ENCODE data around the gene TP53. TPM values are rescaled to one million over a fixed set of nuclear protein-coding genes. Genes with fewer than 3 reads are reported as not detected.

The TP53 gene
- polyA plus RNA-seq, 1 donor (not counting 4 experiments of a cell fraction or from before 2014, with no cell fraction given), result 22.0 TPM

DNA sequence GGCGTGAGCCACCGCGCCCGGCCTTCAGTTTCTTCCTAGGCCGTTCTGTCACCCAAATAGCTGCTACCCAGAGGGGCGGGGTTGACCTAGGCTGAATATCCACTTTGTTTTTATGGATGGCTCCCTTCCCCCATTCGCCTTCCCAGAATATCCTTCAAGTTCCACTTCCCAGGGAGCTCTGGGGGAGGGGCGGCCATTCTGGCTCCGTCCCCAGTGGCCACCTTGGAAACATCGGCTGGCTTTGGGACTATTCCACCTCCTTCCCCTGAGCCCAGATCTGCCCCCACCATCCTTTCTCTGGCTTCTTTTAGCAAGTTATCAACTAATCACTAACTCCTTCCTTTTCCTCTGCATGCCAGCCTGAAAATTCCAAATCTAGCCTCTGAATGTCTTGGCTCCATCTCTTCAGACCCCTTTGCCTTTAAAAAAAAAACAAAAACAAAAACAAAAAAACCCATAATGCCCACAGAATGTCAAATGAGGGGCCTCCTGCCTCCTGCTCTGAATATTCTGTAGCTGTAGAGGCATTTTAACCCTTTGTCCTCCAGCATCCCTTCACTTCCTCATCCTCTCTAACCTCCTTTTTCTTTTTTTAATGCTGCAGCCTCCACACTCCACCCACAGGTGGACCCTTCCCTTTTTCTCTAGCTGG is 30.2 kb downstream of the TP53 start:
- no peak for TF ChIP-seq EZH2 (IDR thresholded peaks at IDR 0.05; ENCODE audit: low read length)
- TF ChIP-seq, protein P1, sequence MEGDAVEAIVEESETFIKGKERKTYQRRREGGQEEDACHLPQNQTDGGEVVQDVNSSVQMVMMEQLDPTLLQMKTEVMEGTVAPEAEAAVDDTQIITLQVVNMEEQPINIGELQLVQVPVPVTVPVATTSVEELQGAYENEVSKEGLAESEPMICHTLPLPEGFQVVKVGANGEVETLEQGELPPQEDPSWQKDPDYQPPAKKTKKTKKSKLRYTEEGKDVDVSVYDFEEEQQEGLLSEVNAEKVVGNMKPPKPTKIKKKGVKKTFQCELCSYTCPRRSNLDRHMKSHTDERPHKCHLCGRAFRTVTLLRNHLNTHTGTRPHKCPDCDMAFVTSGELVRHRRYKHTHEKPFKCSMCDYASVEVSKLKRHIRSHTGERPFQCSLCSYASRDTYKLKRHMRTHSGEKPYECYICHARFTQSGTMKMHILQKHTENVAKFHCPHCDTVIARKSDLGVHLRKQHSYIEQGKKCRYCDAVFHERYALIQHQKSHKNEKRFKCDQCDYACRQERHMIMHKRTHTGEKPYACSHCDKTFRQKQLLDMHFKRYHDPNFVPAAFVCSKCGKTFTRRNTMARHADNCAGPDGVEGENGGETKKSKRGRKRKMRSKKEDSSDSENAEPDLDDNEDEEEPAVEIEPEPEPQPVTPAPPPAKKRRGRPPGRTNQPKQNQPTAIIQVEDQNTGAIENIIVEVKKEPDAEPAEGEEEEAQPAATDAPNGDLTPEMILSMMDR (optimal IDR thresholded peaks at IDR 0.05 in 1 of 3, IDR thresholded peaks at IDR 0.05 in 1 of 3, conservative IDR thresholded peaks at IDR 0.05 in 1 of 3; ENCODE audit: extremely low read depth in 1 of 3, insufficient read depth in 2 of 3, low read length in 3 of 3), result no peak
- Histone ChIP-seq H3K4me2 (ENCODE audit: control insufficient read depth, extremely low read depth, insufficient read depth, low read depth, low read length) (no peak overlapping the region), H3K27me3 (ENCODE audit: control insufficient read depth, extremely low read depth, insufficient read depth, low read length) (peaks cover 22% of the 10 kb centered on the region), H2AFZ (ENCODE audit: control insufficient read depth, low read length) (no peak overlapping the region), H3K9me1 (ENCODE audit: control insufficient read depth, extremely low read depth, insufficient read depth, low read length) (no peaks in the 10 kb centered on the region), H3K79me2 (ENCODE audit: control insufficient read depth, insufficient read depth, low read length) (no peaks in the 10 kb centered on the region), H3K9me3 (ENCODE audit: control insufficient read depth, low read depth, low read length) (no peaks in the 10 kb centered on the region), H3K9ac (ENCODE audit: control insufficient read depth, extremely low read depth, insufficient read depth, low read length) (no peak overlapping the region), H3K4me1 (ENCODE audit: control insufficient read depth, extremely low read depth, insufficient read depth, low read length) (no peaks in the 10 kb centered on the region), H3K4me3 (ENCODE audit: control insufficient read depth in 2 of 3, extremely low read depth in 1 of 3, insufficient read depth in 2 of 3, low read depth in 1 of 3, low read length in 3 of 3) (no peak overlapping the region), H3K36me3 (ENCODE audit: control insufficient read depth in 2 of 2, extremely low read depth in 1 of 2, insufficient read depth in 2 of 2, low read length in 2 of 2) (no peaks in the 10 kb centered on the region), H4K20me1 (ENCODE audit: control insufficient read depth, extremely low read depth, insufficient read depth, low read length) (no peaks in the 10 kb centered on the region), H3K27ac (ENCODE audit: control insufficient read depth, insufficient read depth, low read length) (no peak overlapping the region)
- dilution Hi-C loops (cut with MboI; ENCODE audit: extremely low pct_ligation_motif_present, low sequenced_read_pairs), result no loop called here
- no peak for FAIRE-seq
- no peak for DNase-seq (ENCODE audit: low read depth, low spot score)

DNA sequence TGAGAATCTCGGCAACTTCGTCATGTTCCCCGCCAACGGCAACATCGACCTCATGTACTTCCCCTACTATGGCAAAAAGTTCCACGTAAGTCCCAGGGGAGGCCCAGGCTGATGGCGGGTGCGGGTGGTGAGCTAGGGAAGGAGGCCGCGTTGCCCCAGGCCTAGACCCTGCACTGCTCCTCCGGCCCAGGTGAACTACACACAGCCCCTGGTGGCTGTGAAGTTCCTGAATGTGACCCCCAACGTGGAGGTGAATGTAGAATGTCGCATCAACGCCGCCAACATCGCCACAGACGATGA is 31.8 kb downstream of the TP53 start:
- H2AFZ ChIP-seq (ENCODE audit: control insufficient read depth, low read length), result no peak overlapping the region
- TF ChIP-seq, protein P1 (optimal IDR thresholded peaks at IDR 0.05 in 1 of 3, IDR thresholded peaks at IDR 0.05 in 1 of 3, conservative IDR thresholded peaks at IDR 0.05 in 1 of 3; ENCODE audit: extremely low read depth in 1 of 3, insufficient read depth in 2 of 3, low read length in 3 of 3), result no peak
- TF ChIP-seq EZH2 (IDR thresholded peaks at IDR 0.05; ENCODE audit: low read length), result no peak
- dilution Hi-C loops (cut with MboI; ENCODE audit: extremely low pct_ligation_motif_present, low sequenced_read_pairs), result no loop called here
- H3K27me3 ChIP-seq (ENCODE audit: control insufficient read depth, extremely low read depth, insufficient read depth, low read length), result peaks cover 38% of the 10 kb centered on the region
- no peak overlapping the region for H3K9ac ChIP-seq (ENCODE audit: control insufficient read depth, extremely low read depth, insufficient read depth, low read length)
- no peaks in the 10 kb centered on the region for H3K9me3 ChIP-seq (ENCODE audit: control insufficient read depth, low read depth, low read length)
- H3K27ac ChIP-seq (ENCODE audit: control insufficient read depth, insufficient read depth, low read length), result no peak overlapping the region
- no peak overlapping the region for H3K4me3 ChIP-seq (ENCODE audit: control insufficient read depth in 2 of 3, extremely low read depth in 1 of 3, insufficient read depth in 2 of 3, low read depth in 1 of 3, low read length in 3 of 3)
- no peaks in the 10 kb centered on the region for H4K20me1 ChIP-seq (ENCODE audit: control insufficient read depth, extremely low read depth, insufficient read depth, low read length)
- H3K4me2 ChIP-seq (ENCODE audit: control insufficient read depth, extremely low read depth, insufficient read depth, low read depth, low read length), result no peak overlapping the region
- no peaks in the 10 kb centered on the region for H3K9me1 ChIP-seq (ENCODE audit: control insufficient read depth, extremely low read depth, insufficient read depth, low read length)
- DNase-seq (ENCODE audit: low read depth, low spot score), result no peak
- no peaks in the 10 kb centered on the region for H3K79me2 ChIP-seq (ENCODE audit: control insufficient read depth, insufficient read depth, low read length)
- FAIRE-seq, result no peak
- H3K36me3 ChIP-seq (ENCODE audit: control insufficient read depth in 2 of 2, extremely low read depth in 1 of 2, insufficient read depth in 2 of 2, low read length in 2 of 2), result no peaks in the 10 kb centered on the region
- peaks cover 4% of the 10 kb centered on the region for H3K4me1 ChIP-seq (ENCODE audit: control insufficient read depth, extremely low read depth, insufficient read depth, low read length)
